Parathyroid adenoma (tissue), 2 donors: Measurements from ENCODE around the gene PTPRD.

Experiments used
- H2AFZ ChIP-seq: fragments of 300-600 bp; sonication (generic); one replicate; pipeline ENCODE4 v1.7.0; 2017; ENCODE audit warnings: antibody characterized with exemption, mild to moderate bottlenecking
- H3K27ac ChIP-seq: fragments of 300-600 bp; sonication (generic); one replicate; pipeline ENCODE4 v1.7.0; 2017
- H3K27me3 ChIP-seq: fragments of 300-600 bp; sonication (generic); one replicate; pipeline ENCODE4 v1.7.0; 2017; ENCODE audit warnings: low read length; ENCODE audit not compliant: control insufficient read depth, insufficient read depth
- H3K36me3 ChIP-seq: fragments of 300-600 bp; sonication (generic); one replicate; pipeline ENCODE4 v1.7.0; 2017; ENCODE audit warnings: low read length; ENCODE audit not compliant: control insufficient read depth, insufficient read depth
- H3K4me1 ChIP-seq: fragments of 300-600 bp; sonication (generic); one replicate; pipeline ENCODE4 v1.7.0; 2017; ENCODE audit warnings: control low read depth
- H3K4me2 ChIP-seq: fragments of 300-600 bp; sonication (generic); one replicate; pipeline ENCODE4 v1.7.0; 2017; ENCODE audit warnings: low read length
- H3K4me3 ChIP-seq: fragments of 300-600 bp; sonication (generic); one replicate; pipeline ENCODE4 v1.7.0; 2017; ENCODE audit warnings: low read depth, low read length
- H3K79me2 ChIP-seq: fragments of 300-600 bp; sonication (generic); one replicate; pipeline ENCODE4 v1.7.0; 2017; ENCODE audit warnings: control low read depth
- H3K9ac ChIP-seq: fragments of 300-600 bp; sonication (generic); one replicate; pipeline ENCODE4 v1.7.0; 2017; ENCODE audit warnings: mild to moderate bottlenecking
- H3K9me3 ChIP-seq: fragments of 300-600 bp; sonication (generic); one replicate; pipeline ENCODE4 v1.7.0; 2017; ENCODE audit warnings: low read length; ENCODE audit not compliant: control insufficient read depth
- CTCF ChIP-seq: fragments of 300-600 bp; sonication (generic); IDR thresholded peaks from one replicate; pipeline ENCODE4 v1.7.0; 2017; ENCODE audit warnings: antibody characterized with exemption, mild to moderate bottlenecking
- donor health status: primary hyperparathyroidism.

PTPRD gene

GRCh38 chr9:9820436-9820835 is 792.4 kb downstream of the PTPRD start:
- Histone ChIP-seq H3K4me3 (no peak overlapping the region), H2AFZ (no peak overlapping the region), H3K4me1 (no peaks in the 10 kb centered on the region), H3K4me2 (no peak overlapping the region), H3K27ac (no peak overlapping the region), H3K79me2 (no peaks in the 10 kb centered on the region), H3K9me3 (no peaks in the 10 kb centered on the region), H3K9ac (no peak overlapping the region), H3K27me3 (no peaks in the 10 kb centered on the region), H3K36me3 (no peaks in the 10 kb centered on the region)
- TF ChIP-seq CTCF, result no peak

- no peaks in the 10 kb centered on the region for H3K27me3 ChIP-seq
- H3K4me3 ChIP-seq, result no peak overlapping the region
- no peak overlapping the region for H2AFZ ChIP-seq
- H3K9ac ChIP-seq, result no peak overlapping the region
- H3K79me2 ChIP-seq, result no peaks in the 10 kb centered on the region
- TF ChIP-seq CTCF, result no peak
- H3K36me3 ChIP-seq, result no peaks in the 10 kb centered on the region
- no peaks in the 10 kb centered on the region for H3K4me1 ChIP-seq
- H3K4me2 ChIP-seq, result no peak overlapping the region
- H3K9me3 ChIP-seq, result no peaks in the 10 kb centered on the region
- no peak overlapping the region for H3K27ac ChIP-seq
Measured at GRCh38 chr9:9819886-9820285, 792.9 kb downstream of the PTPRD start.

- TF ChIP-seq CTCF, result no peak
- Histone ChIP-seq H3K79me2 (no peaks in the 10 kb centered on the region), H3K4me3 (no peak overlapping the region), H3K27me3 (no peaks in the 10 kb centered on the region), H3K27ac (no peak overlapping the region), H2AFZ (no peak overlapping the region), H3K4me1 (no peaks in the 10 kb centered on the region), H3K9ac (no peak overlapping the region), H3K9me3 (no peaks in the 10 kb centered on the region), H3K36me3 (no peaks in the 10 kb centered on the region), H3K4me2 (no peak overlapping the region)
Measured at GRCh38 chr9:9817176-9817575, 795.6 kb downstream of the PTPRD start.

GRCh38 chr9:9804109-9804508 is 808.7 kb downstream of the PTPRD start:
- Histone ChIP-seq H2AFZ (no peak overlapping the region), H3K36me3 (no peaks in the 10 kb centered on the region), H3K79me2 (no peaks in the 10 kb centered on the region), H3K27me3 (no peaks in the 10 kb centered on the region), H3K9ac (no peak overlapping the region), H3K4me1 (no peaks in the 10 kb centered on the region), H3K27ac (no peak overlapping the region), H3K4me3 (no peak overlapping the region), H3K9me3 (no peaks in the 10 kb centered on the region), H3K4me2 (no peak overlapping the region)
- TF ChIP-seq CTCF, result no peak

- no peaks in the 10 kb centered on the region for H3K27me3 ChIP-seq
- no peak overlapping the region for H3K4me3 ChIP-seq
- H3K4me2 ChIP-seq, result no peak overlapping the region
- no peaks in the 10 kb centered on the region for H3K9me3 ChIP-seq
- no peaks in the 10 kb centered on the region for H3K4me1 ChIP-seq
- TF ChIP-seq CTCF, result no peak
- no peak overlapping the region for H2AFZ ChIP-seq
- no peak overlapping the region for H3K27ac ChIP-seq
- H3K36me3 ChIP-seq, result no peaks in the 10 kb centered on the region
- H3K79me2 ChIP-seq, result no peaks in the 10 kb centered on the region
- no peak overlapping the region for H3K9ac ChIP-seq
Measured at GRCh38 chr9:9799287-9799686, 813.5 kb downstream of the PTPRD start.
